ENCODE measurements around the gene FMN1. TPM values are rescaled to one million over a fixed set of nuclear protein-coding genes. Genes with fewer than 3 reads are reported as not detected.

Gene FMN1
- total RNA-seq, 1 experiment from 2014 or later: 3.9 TPM

GRCh38 chr15:32864841-32865240 lies 329.7 kb downstream of the FMN1 start:
- in situ Hi-C loops (cut with HindIII; ENCODE audit: low pct_unique_long_range_greater_than_20kb, low sequenced_read_pairs) (no loop called here), intact Hi-C loops (cut with micrococcal nuclease; ENCODE audit: unreplicated experiment) (no loop called here)
- ATAC-seq (no peak), DNase-seq (ENCODE audit: low read depth, low spot score) (no peak)
- POLR2A ChIA-PET: no interaction called here
- CTCF ChIA-PET: no interaction called here
- H3K4me3 ChIP-seq (ENCODE audit: low read depth in 2 of 2, low read length in 2 of 2): no peak overlapping the region
- no peaks in the 10 kb centered on the region for H3K9me3 ChIP-seq (ENCODE audit: control insufficient read depth, insufficient read depth, low read depth, low read length)
- no peaks in the 10 kb centered on the region for H3K27me3 ChIP-seq (ENCODE audit: control insufficient read depth, insufficient read depth, low read length)
- no TSS peak for BruUV-seq (replicated peaks)
- H3K4me1 ChIP-seq (ENCODE audit: control insufficient read depth, insufficient read depth, low read length): peaks cover 4% of the 10 kb centered on the region; the same call in 1 of the 2 replicates
- no peak for TF ChIP-seq REST (IDR thresholded peaks at IDR 0.05; ENCODE audit: insufficient read depth in 1 of 2, low read depth in 2 of 2, low read length in 1 of 2)
- H3K36me3 ChIP-seq (ENCODE audit: control insufficient read depth, insufficient read depth, low read length): no peaks in the 10 kb centered on the region
- no peak overlapping the region for H3K27ac ChIP-seq (ENCODE audit: low read length)

GRCh38 chr15:32864051-32864450 lies 330.5 kb downstream of the FMN1 start:
- H3K4me1 ChIP-seq (ENCODE audit: control insufficient read depth, insufficient read depth, low read length): peaks cover 4% of the 10 kb centered on the region; the same call in 1 of the 2 replicates
- DNase-seq (ENCODE audit: low read depth, low spot score): no peak
- BruUV-seq (replicated peaks): no TSS peak
- intact Hi-C loops (cut with micrococcal nuclease; ENCODE audit: unreplicated experiment) (no loop called here), in situ Hi-C loops (cut with HindIII; ENCODE audit: low pct_unique_long_range_greater_than_20kb, low sequenced_read_pairs) (no loop called here)
- TF ChIP-seq TCF7L2 (IDR thresholded peaks at IDR 0.05; ENCODE audit: low read depth, low read length) (no peak), POLR2AphosphoS5 (IDR thresholded peaks at IDR 0.05; ENCODE audit: low read depth, low read length) (no peak), REST (IDR thresholded peaks at IDR 0.05; ENCODE audit: insufficient read depth in 1 of 2, low read depth in 2 of 2, low read length in 1 of 2) (no peak), SIN3A (IDR thresholded peaks at IDR 0.05; ENCODE audit: borderline replicate concordance, insufficient read depth, low read depth, low read length) (no peak), CTCF (IDR thresholded peaks at IDR 0.05) (no peak)
- no peak overlapping the region for H3K4me3 ChIP-seq (ENCODE audit: low read depth in 2 of 2, low read length in 2 of 2)
- ATAC-seq: no peak
- no peak overlapping the region for H3K27ac ChIP-seq (ENCODE audit: low read length)
- no peaks in the 10 kb centered on the region for H3K27me3 ChIP-seq (ENCODE audit: control insufficient read depth, insufficient read depth, low read length)
- CTCF ChIA-PET: no interaction called here
- H3K36me3 ChIP-seq (ENCODE audit: control insufficient read depth, insufficient read depth, low read length): no peaks in the 10 kb centered on the region
- POLR2A ChIA-PET: no interaction called here
- H3K9me3 ChIP-seq (ENCODE audit: control insufficient read depth, insufficient read depth, low read depth, low read length): no peaks in the 10 kb centered on the region
